Activated CD4-positive, alpha-beta T cell treated with anti-CD3 and anti-CD28 coated beads, Interleukin-10, Interleukin-2, amounts not matched to agents 100 ng/mL and 50 ng/mL, durations not matched to agents 16 hours and 8 hours (primary cell): ENCODE measurements around the gene MTFP1.
"Not testable (repeated sequence)": the region's sequence is repeated elsewhere in the genome, so short reads cannot be mapped to it uniquely, and the experiment has no call there.

ENCODE experiments used
- DNase-seq: peaks from one replicate; pipeline ENCODE4 v3.0.0-alpha.2; 2020

MTFP1 gene

DNA sequence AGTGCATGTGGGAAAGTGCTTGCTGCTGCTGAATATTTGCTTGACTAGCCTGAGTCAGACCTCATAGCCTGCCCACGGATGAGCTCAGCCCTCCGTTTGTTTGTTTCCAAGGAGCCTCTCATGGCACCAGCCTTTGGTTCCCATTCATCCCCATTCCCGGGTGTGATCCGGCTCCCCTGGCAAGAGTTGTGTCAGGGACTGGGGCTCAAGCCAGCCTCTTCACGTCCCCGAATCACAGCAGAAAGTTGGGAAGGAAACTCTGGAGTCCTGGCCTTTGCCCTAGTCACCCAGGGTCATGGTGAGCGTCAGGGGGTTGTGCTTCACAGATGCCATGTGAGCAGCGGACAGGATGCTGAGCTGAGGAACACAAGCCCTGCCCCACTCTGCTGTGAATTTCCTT, 32.4 kb downstream of the MTFP1 start:
- DNase-seq: no peak

DNA sequence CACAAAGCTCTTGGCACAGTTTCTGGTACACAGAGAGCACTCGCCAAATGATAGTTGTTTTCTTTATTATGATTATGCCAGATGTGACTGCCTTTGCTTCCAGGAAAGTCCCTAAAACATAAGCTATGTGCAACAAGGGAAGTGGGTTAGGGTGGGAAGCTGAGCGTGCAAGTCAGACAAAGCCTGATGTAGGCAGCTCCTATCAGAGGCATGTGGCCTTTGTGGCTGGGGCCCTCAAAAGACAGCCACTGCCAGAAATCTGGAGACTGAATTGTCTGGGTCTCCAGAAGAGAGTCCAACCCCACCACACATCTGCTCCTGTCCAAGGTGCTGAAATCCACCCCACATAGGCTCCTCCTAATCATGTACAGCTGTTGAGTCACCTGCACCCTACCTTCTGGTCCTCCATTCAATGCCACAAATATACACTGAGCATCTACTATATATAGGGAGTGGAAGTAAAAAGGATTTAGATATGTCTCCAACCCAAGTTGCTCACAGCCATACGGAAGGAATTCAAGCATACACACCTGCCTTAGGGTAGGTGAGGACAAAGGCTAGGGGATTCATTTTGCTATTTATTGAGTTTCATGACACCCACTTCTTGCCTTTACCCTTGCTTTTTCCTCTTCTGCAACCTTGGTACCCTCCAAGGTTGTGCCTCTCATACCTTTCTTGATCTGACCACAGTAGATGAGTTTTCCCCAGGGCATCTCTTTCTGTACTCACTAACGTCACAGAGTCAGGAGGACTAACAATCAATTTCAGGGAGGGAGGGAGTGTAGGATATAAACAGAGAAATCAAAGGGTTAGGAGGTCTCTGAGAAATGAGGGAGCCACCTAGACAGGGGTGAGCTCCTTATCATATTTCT, 33.8 kb downstream of the MTFP1 start:
- peak; percentile 31 for DNase-seq

DNA sequence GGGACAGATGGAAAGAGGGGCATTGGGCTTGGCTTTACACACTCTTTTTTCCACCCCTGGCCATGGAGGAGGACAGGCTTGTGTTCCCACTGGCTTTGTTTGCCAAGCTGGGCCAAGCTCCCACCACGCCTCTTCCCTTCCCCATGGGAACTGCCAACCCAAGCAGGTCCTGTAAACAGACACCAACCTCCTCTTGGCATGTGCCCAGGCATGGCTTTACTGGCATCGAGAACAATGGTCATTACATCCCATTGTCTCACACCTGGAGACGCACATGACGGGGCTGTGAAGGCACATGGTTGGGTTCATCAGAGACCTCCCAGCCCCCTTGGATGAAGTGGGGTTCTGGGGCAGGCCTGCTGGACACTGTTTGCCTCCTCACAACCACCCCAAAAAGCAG, 34.6 kb downstream of the MTFP1 start:
- no peak for DNase-seq

DNA sequence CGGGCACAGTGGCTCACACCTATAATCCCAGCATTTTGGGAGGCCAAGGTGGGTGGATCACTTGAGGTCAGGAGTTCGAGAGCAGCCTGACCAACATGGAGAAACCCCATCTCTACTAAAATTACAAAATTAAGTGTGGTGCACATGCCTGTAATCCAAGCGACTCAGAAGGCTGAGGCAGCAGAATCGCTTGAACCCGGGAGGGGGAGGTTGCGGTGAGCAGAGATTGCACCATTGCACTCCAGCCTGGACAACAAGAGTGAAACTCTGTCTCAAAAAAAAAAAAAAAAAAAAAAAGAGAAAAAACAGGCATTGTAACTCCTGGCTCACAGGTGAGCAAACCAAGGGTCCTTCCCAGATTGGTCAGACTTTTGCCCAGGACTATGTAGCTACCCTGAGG, 35.0 kb downstream of the MTFP1 start:
- DNase-seq: not testable (repeated sequence)

DNA sequence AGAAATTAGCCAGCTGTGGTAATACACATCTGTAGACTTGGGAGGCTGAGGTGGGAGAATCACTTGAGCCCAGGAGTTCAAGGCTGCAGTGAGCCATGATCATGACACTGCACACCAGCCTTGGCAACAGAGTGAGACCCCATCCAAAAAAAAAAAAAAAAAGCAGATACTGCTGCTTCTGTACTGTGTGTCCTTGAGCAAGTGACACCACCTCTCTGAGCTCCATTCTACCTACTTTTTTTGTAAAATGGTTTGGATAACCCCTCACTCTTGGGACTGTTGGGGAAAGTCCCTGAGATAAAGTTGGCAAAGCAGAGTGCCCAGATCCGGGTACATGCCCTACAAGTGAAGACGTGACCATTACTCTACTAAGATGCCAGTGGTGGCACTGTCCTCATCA, 43.6 kb downstream of the MTFP1 start:
- DNase-seq: no peak

DNA sequence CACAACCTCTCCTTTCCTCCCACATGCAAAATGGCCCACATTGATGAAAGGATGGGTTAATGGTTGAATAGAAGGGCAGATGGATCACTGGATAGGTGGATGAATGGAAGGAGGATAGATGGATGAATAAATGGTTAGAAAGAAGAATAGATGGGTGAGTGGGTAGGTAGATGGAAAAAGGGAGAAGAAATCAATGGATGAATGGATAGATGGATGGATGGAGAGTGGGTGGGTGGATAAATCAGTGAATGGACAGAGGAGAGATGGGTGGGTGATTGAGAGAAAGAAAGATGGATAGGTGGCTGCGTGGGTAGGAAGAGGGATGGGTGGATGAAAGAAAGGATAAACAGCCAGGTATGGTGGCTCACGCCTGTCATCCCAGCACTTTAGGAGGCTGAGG, 45.1 kb downstream of the MTFP1 start:
- DNase-seq: no peak

DNA sequence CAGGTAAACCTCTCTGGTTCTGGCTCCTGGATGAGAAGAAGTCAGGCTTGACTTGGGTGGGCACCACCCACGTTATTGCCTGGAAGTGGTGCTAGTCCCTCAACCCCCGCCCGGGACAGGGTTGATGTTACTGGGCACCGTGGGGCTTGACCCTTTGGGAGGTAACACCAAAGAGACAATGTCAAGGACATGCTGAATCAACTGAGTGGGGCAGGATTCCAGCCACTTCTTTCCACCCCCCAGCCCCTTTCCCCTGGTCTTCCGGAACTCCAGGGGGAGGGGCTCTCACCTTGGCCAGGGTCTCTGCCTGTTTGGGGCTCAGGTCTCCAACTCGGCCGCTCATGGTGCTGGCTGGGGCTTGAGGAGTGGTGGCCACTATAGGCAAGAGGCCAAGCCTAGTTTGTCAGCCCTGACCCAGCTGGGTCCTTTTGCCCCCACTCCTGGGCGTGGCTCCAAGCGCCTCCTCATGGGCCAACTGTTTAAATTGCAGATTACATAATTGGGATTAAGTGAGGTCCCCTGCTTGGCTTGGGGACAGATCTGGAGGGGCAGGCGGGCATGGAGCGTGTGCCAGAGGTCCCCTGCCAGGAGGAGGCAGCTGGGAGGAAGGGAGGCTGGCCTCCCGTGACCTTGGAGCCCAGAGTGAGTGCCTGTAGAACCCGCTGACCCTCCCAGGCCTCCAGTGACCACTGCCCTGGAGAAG, 46.2 kb downstream of the MTFP1 start, which contains the start of gene SEC14L3:
Gene SEC14L3 (minus strand): TSS at position 402 of the 703 bp plus-strand sequence. CDS start 59 bp downstream, at position 343.
- DNase-seq: no peak

DNA sequence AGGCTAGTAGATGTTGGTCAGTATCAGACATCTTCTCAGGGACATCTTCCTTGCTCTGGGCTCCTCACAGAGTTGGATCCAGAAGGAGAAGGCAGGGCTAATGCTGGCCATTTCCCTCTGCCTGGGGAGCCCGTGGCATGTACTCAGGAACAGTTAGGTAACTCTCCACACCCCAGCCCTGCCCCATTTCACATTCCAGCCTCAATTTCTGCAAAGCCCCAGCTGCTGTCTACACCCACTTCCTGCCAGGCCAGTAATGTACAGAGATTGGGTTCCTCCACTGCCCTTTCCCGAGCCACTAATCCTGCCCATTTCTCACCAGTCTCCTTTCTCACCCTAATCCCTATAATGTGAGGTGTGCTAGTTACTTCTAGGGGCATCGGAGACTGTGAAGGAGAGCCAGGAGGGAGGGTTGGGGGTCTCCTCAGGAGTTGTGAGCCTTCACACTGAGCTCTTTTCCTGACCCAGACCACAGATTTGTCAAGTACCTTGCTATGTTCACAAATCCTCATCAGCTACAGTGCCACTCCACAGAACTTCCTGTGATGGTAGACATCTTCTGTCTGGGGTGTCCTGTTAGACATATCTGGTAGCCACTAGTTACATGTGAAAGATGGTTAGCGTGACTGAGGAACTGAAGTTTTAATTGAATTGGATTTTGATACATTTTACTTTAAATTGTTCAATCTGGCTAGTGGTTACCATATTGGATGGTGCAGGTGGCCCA, 47.6 kb downstream of the MTFP1 start:
- no peak for DNase-seq

DNA sequence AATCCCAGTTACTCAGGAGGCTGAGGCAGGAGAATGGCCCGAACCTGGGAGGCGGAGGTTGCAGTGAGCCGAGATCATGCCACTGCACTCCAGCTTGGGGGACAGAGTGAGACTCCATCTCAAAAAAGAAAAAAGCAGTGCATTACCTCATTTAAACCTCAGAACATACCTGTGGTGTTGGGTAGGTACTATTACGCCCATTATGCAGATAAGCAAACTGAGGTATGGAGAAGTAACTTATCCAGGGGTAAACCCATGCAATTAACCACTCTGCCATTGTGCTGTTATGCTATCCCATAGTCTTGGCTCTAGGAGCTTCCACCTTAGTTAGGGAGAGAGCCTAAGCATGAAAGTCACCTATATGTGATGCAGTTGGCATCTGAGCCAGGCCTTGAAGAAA, 48.6 kb downstream of the MTFP1 start:
- DNase-seq: no peak

DNA sequence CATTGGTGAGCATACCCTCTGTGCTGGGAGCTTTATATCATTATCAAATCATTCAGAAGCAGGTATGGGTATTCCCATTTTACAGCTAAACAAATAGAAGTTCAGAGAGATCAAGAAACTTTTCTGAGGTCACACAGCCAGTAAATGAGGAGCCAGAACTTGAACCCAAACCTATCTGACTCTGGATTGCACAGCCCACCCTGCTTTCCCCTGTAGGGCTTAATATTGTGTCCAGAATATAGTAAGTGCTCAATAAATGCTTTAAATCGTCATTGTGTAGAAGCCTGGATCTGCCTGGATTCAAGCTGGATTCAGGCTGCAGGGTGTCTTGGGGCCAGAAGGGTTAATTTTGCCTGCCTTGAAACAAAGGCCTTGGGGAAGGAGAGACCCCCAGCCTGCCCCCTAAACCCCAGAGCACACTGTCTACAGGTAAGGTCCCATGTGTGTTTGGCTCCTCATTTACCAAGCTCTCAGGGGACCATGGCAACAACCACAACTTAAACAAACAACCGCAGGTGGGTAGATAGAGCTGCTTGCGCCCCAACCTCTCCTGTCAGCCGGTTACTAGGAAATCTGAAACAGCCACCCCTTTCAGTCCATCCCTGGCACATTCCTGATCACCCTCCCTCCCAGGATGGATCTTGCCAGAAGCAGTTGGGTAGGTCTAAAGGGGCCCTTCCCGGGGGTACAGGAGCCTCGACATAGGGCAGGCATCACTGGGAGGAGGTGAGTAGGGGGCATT, 49.3 kb downstream of the MTFP1 start:
- DNase-seq: no peak
